Neural progenitor cell (in vitro differentiated cells): ENCODE data around the gene CFAP97D1.
"Not testable (repeated sequence)": the region's sequence is repeated elsewhere in the genome, so short reads cannot be mapped to it uniquely, and the experiment has no call there.

ENCODE experiments used
- CTCF ChIP-seq: fragments of 200-600 bp; sonication (generic); IDR thresholded peaks from 2 replicates; pipeline ENCODE4 v1.5.1; 2017; ENCODE audit warnings: antibody characterized with exemption, mild to moderate bottlenecking
- EZH2 ChIP-seq: fragments of 200-600 bp; sonication (generic); IDR thresholded peaks from 2 replicates; pipeline ENCODE4 v1.6.1; 2017; ENCODE audit warnings: antibody characterized with exemption, mild to moderate bottlenecking, moderate library complexity

- TF ChIP-seq CTCF, EZH2: not testable (repeated sequence)
Measured at GRCh38 chr17:43798024-43798423, 17.8 kb downstream of the CFAP97D1 start.
